Hindlimb muscle (tissue), 1 donor: ENCODE data around the gene RUVBL2. TPM values are rescaled to one million over a fixed set of nuclear protein-coding genes. Genes with fewer than 3 reads are reported as not detected.

Source experiments
- DNase-seq: peaks from one replicate; pipeline ENCODE4 v3.0.0-alpha.2; 2013
- polyA plus RNA-seq: library from polyadenylated mRNA; unstranded; fragments of 120-200 nt; gene quantifications from one replicate; pipeline ENCODE4 v1.2.1, GENCODE V29; 2013; ENCODE audit not compliant: insufficient read length

RUVBL2 gene
- 61.0 TPM for polyA plus RNA-seq

DNA sequence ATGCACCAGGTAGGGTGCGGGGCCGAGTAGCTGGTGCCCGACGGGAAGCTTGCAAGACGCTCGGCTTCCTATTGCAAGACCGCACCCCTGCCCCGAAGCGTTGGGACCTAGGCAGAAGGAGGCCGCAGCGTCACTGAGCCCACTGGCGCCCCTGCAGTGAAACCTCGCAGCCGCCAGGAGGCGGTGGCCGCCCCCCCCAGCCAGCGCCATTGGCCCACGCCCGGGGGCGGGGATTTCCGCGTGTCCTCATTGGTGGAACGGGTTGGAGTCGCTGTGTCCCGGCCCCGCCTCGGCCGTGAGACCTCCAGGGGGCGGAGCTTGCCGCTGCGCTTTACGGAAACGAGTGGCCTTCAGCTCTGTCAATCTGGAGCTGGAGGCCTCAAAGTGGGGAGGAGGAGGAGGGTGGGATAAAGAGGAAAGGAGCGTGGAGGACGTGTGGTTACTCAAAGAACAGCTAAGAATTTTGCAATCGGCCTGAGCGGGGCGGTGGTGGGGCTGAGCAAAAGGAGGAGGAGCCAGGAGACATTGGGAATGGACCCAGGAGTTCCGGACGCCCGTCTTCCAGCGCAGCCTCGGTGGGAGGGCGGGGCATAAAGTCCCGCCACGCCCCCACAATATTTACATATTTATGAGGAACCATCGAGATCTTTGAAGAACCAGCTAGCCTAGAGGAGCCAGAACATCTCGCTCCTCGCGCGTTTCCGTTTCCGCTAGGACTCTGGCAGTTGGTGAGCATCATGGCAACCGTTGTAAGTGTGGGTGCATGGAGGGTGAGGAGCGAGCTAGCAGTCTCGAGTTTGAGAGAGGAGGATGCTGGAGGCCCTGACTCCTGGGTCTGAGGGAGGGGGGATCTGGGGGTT lies at the start of gene RUVBL2, which contains the start of gene GYS1:
RUVBL2 (plus strand) TSS at position 713 of the 860 bp plus-strand sequence; CDS start at position 738, 25 bp downstream.
GYS1 (minus strand) TSS at position 135 of the 860 bp plus-strand sequence. CDS start 197 bp downstream, outside the sequence.
- DNase-seq, result peak; percentile 100

DNA sequence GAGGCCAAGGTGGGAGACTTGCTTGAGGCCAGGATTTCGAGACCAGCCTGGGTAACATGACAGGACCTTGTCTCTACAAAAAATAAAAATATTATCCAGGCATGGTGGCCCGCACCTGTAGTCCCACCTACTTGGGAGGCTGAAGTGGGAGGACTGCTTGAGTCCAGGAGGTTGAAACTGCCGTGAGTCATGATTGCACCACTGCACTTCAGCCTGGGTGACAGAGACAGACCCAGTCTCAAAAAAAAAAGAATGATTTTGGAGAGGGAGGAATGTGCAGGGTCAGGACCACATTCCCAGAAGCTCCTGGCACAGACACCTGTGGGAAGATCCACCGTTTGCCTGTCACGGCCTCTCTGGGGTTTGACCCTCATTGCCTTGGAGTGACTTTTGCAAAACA lies 48.3 kb upstream of the RUVBL2 start:
- DNase-seq, result no peak

DNA sequence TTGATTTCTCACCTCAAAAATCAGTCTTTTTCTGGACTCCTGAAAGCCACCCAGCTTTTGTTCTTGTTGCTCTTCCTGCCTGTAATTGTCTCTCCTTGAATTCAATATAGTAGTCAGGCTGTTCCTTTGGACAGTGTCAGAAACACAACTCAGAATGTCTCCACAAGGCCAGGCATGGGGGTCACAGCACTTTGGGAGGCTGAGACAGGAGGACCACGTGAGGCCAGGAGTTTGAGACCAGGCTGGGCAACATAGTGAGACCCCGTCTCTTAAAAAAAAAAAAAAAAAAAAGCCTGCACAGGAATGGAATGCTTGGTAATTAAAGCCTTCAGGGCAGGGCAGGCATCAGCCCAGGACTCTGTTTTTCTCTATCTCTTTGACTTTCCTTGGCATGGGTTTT lies 47.9 kb upstream of the RUVBL2 start:
- no peak for DNase-seq

DNA sequence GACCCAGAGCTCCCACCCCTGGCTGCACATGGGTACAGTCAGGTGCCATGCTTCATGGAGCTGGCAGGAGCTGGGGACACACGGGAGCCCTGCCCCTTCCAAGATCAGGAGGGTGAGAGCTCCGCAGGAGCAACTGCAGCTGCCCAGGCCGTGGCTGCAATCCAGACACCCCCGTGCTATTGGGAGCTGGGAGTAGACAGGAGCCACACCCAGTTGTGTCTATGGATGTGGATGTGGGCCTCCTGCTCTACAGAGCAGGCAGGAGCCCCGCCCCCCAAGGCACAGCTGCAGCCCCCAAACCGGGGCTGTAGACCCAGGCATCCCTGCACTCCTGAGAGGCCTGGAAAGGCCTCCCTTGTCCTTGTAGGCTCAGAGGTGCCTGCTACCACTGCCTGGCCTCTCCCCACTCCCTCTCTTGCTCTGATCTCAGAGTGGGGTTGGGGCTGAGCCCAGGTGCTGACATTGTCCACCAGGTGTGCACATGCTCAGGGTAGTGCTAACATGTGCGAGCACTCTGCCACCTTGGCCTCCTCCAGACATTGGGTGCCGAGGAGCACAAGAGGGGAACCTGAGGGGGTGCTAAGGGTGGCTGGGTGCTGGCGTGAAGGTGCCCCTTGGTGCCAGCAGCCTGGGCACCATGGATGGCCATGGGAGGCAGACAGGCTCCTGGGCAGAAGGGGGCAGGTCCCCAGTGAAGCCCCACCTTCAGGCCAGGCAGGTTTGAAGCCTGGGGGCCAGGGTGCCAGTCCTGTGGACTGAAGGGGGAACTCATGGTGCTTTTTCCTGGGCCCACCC lies 47.0 kb upstream of the RUVBL2 start:
- no peak for DNase-seq

DNA sequence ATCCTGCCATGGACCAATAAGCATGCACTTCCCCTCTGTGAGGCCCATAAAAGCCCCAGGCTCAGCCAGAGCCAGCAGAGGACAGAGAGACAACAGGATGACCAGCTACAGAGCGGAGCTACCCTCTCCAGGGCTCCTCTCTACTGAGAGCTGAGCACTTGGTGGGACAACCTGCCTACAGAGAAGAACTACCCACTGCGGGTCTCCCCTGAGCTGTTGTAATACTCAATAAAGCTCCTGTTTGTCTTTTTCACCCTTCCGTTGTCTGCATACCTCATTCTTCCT lies 46.5 kb upstream of the RUVBL2 start:
- DNase-seq, result no peak

DNA sequence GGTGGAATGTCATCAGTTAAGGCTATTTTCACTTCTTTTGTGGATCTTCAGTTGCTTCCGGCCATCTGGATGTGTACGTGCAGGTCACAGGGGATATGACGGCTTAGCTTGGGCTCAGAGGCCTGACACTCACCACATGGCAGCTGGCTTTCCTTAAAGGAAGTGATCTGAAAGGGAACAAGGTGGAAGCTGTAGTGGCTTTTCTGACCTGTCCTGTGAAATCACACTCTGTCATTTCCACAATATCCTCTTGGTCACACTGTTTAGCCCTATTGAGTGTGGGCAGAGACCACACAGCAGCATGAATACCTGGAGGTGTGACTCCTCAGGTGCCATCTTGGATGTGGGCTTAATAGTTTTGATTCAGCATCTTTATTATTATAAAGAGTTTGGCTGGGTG lies 43.5 kb upstream of the RUVBL2 start:
- DNase-seq, result no peak

DNA sequence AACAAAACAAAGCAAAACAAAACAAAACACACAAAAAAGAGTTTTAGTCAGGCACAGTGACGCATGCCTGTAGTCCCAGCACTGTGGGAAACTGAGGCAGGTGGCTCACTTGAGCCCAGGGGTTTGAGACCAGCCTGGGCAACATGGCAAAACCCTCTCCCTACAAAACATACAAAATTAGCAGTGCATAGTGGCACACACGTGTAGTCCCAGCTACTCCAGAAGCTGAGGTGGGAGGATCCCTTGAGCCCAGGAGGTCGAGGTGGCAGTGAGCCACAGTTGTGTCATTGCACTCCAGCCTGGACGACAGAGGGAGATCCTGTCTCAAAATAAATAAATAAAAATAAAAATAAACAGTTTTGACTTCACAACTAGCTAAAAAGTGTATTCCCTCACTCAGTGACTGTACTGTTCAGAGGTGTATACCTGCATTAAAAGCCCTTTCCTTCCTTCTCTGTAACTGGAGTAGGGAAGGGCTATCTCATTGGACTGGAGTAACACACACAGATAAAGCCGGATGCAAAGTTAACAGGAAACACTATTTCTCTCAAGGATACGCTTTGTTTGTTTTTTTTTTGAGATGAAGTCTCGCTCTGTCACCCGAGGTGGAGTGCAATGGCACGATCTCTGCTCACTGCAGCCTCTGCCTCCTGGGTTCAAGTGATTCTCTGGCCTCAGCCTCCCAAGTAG lies 42.7 kb upstream of the RUVBL2 start:
- no peak for DNase-seq

DNA sequence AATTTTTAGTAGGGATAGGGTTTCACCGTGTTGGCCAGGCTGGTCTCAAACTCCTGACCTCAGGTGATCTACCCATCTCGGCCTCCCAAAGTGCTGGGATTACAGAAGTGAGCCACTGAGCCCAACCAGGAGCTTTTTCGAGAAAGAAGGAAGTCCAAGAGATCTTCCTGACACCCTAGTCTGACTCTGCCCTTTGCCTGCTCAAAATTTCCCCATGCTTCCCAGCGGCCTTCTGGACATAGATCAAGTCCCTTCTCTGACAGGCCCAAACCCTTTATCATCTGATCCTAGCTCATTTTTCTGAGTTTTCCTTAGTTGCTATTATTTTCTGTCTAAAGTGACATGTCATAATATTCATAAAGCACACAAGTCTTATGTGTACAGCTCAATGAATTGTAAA lies 40.5 kb upstream of the RUVBL2 start:
- DNase-seq, result no peak

DNA sequence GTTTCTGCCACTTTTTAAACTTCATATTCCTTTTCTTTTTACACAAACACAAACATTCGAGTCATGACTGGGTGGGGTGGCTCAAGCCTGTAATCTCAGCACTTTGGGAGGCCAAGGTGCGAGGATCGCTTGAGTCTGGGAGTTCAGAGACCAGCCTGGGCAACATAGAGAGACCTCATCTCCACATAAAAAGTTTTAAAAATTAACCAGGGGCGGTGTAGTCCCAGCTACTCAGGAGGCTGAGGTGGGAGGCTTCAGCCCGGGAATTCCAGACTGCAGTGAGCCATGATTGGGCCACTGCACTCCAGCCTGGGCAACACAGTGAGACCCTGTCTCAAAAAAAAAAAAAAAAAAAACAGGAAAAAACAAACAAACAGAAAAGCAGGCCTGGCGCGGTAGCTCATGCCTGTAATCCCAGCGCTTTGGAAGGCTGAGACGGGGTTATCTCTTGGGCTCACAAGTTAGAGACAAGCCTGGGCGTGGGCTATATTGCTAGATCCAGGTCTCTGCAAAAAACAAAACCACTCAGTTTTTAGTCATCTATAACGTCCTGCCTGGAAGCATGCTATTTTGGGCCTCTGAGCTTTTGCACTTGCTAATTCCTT lies 39.6 kb upstream of the RUVBL2 start:
- no peak for DNase-seq

DNA sequence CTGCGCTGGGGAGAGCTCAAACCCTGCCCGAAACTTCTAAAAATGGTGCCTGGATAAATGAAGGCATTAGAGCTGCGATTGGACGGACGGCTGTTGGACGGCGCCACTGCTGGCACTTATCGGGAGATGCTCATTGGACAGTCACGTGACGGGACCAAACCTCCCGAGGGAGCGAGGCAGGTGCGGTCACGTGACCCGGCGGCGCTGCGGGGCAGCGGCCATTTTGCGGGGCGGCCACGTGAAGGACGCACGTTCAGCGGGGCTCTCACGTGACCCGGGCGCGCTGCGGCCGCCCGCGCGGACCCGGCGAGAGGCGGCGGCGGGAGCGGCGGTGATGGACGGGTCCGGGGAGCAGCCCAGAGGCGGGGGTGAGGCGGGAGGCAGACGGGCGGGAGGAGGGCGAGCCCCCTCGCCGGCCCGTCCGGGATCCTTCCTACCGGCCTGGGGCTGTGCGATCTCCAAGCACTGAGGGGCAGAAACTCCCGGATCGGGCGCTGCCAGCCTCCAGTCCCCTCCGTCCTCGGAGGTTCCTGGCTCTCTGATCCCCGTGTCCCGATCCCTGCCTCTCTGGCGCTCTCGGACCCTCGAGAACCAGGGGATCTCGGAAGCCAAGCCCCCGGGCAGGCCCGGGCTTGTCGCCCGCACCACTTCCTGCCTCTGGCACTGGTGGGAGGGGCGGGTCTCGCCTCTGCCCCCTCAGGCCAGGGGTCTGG lies 38.9 kb upstream of the RUVBL2 start, which contains the start of gene BAX:
BAX (plus strand) TSS at position 281 of the 713 bp plus-strand sequence; CDS start at position 335, 54 bp downstream.
- peak; percentile 97 for DNase-seq

DNA sequence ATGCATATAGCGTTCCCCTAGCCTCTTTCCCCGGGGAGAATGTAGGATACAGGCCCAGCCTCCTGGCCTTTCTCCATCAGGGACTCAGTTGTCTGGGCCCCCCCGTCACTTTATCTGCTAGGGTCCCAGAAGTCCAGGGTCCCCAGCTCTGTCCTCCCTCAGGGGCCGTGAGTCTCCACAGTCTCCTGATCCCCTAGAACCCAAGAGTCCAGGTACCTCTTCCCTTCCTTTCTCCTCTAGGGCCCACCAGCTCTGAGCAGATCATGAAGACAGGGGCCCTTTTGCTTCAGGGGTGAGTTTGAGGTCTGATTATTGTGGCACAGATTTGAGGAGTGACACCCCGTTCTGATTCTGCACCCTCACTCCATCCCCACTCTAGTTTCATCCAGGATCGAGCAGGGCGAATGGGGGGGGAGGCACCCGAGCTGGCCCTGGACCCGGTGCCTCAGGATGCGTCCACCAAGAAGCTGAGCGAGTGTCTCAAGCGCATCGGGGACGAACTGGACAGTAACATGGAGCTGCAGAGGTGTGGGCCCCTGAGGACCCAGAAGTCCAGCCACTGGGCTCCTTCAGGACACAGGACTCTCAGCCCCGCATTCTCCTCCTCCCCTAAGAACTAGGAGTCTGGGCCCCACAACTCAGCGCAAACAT lies 38.3 kb upstream of the RUVBL2 start:
- no peak for DNase-seq

DNA sequence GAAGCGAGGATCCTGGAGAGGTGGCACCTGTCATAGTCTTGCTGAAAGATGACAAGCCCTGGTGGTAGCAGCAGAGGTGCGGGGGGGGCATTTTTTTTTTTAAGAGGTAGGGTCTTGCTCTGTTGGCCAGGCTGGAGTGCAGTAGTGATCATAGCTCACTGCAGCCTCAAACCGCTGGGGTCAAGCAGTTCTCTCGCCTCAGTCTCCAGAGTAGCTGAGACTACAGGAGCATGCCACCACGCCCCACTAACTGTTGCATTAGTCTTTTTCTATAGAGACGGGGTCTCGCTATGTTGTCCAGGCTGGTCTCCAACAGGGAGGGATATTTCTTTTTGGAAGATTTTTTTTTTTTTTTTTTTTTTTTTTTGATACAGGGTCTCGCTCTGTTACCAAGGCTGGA lies 35.7 kb upstream of the RUVBL2 start:
- no peak for DNase-seq

DNA sequence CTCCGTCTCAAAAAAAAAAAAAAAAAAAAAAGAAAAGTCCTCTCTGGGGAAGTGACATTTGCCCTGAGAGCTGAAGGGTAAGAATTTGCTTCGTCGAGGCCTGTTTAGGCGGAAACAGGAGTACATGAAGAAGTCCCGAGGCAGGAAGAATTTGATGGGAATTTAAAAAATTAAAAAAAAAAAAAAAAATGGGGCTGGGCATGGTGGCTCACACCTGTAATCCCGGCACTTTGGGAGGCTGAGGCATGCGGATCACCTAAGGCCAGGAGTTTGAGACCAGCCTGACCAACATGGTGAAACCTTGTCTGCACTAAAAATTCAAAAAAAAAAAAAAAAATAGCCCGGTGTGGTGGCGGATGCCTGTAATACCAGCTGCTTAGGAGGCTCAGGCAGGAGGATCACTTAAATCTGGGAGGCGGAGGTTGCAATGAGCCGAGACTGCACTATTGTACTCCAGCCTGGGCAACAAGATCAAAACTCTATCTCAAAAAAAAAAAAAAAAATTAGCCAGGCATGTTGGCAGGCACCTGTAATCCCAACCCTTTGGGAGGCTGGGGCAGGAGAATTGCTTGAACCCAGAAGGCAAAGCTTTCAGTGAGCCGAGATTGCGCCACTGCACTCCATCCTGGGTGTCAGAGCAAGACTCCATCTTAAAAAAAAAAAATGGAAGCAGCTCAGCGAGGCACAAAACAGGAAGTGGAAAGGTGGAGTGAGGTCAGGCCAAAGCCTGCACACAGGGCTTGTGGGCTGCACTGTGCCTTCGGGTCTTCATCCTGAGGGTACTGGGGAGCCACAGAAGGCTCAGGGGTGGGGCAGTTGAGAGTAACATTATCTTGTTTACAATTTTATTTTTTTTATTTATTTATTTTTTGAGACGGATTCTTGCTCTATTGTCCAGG lies 34.1 kb upstream of the RUVBL2 start:
- no peak for DNase-seq

DNA sequence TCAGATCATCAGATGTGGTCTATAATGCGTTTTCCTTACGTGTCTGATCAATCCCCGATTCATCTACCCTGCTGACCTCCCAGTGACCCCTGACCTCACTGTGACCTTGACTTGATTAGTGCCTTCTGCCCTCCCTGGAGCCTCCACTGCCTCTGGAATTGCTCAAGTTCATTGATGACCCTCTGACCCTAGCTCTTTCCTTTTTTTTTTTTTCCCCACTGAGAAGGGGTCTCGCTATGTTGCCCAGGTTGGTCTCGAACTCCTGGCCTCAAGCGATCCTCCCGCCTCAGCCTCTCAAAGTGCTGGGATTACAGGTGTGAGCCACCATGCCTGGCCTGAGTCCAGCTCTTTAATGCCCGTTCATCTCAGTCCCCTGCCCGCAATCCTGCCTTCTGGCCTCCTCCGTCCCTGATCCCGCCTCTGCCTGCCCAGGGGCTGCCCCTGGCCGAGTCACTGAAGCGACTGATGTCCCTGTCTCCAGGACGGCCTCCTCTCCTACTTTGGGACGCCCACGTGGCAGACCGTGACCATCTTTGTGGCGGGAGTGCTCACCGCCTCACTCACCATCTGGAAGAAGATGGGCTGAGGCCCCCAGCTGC lies 32.5 kb upstream of the RUVBL2 start:
- no peak for DNase-seq

DNA sequence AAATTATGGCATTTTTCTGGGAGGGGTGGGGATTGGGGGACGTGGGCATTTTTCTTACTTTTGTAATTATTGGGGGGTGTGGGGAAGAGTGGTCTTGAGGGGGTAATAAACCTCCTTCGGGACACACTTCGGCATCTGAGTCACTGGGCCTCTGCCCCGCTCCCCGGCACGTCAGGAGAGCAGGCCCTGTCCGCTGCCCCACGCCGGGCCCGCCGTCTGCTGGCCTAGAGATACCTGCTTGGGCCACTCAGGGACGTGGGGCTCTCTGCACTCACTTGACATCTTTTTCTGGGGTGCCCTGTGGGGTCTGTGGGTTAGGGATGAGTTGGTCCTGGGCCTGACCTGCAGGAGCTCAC lies 32.0 kb upstream of the RUVBL2 start:
- no peak for DNase-seq

DNA sequence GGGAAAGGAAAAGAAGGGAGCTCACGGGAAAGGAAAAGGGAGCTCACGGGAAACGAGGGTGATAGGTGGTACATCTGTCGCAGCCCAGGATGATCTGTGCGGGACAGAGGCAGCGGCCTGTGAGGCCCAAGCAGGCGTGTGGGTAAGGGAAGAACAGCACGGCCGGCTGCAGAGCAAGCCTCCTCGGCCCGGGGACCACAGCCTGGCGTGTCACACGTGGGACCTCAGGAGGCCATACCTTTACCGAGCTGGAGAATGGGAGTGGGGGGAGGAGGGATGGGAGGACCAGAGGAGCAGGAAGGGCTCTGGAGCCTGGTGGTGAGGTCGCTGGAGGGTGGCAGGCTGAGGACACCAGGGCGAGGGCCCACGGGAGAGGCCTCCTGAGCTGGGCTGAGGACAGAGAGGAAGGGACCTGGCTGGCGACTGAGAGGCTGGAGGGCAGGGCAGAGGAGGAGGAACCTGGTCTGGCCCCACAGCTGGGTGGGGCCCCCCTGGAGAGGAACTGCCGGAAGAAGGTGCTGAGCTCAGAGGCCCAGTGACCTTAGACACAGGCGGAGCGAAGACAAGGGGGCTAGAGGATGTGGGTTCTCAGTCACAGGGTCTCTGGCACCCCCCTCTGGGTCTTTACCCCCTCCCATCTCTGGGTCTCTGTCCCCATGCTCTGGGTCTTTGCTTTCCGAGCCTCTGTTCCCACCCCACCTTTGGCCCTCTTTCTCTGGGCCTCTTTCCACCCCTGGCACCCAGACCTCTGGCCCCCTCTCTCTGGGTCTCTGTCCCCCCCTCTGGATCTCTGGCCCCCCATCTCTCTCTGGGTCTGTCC lies 31.4 kb upstream of the RUVBL2 start:
- no peak for DNase-seq

DNA sequence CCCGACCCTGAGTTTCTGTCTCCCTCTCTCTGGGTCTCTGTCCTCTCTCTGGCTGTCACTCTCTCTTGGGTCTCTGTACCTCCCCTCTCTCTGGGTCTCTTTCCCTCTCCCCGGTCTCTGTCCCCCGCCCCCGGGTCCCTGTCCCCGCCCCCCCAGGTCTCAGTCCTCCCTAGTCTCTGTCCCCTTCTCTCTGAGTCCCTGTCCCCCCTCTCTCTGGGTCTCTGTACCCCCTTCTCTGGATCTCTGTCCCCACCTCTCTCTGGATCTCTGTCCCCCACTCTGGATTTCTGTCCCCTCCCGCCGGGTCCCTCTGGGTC lies 30.9 kb upstream of the RUVBL2 start:
- no peak for DNase-seq

DNA sequence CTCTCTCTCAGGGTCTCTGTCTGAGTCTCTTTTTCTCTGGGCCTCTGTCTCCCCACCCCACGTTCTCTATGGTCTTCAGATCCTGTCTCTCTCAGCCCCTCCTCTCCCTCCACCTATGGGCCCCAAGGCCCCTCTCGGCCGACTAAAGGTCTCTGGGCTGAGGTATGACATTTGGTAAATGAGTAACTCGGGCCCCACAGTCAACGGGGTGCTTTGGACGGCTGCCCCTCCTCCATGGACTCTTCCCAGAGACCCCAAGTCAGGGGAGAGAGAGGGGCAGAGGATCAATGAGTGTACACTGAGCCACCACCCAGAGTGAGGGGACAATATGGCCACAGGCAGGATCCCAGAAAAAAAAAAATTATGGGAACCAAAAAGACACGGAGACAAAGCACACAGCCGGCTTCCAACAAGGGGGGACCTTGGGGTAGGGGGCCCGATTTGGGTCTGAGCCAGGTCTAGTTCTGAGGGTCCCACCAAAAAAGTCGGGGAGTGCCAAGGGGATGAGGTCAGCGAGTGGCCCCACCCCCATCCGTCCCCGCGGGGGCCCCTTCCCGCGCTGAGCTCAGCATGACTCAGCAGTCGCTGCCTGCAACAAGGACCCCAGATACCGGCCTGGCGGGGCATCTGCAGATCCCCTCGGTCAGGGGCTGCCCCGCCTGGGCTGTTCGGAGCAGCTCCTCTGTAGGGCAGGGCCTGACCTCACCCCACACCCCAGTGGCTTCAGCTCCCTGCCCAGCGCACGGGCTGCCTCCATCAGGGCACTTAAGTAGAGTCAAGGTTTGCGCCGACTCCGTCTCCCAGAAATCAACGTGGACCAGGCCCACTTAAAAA lies 30.1 kb upstream of the RUVBL2 start:
- DNase-seq, result peak; percentile 83
